DMS114 treated with DMSO at 0.1 percent for 48 hours (cell line): Measurements from ENCODE around the gene ARHGEF17.

Experiments used
- DNase-seq: peaks from one replicate; lab custom pipeline; 2025; ENCODE audit not compliant: unreplicated experiment; lab: John Stamatoyannopoulos, UW

Gene ARHGEF17

DNA sequence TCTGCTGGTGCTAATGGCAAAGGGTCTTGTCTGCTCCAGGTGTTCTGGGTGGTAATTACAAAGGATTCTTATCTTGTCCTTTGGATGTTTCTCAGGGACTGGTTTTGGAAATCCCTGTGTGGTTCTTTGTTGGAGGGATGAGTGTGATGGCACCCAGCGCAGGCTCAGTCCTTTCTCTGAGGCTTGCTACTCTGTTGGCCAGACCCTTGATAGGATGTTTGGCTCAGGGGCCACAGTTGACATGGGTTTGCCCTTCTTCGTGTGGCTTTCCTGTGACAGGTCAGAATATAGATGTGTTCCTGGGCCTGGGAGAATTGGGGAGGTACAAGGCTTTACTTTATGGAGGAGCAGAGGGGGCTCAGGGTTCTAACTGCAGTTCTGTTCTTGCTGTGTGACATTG is 4.0 kb downstream of the ARHGEF17 start:
- DNase-seq = no peak

DNA sequence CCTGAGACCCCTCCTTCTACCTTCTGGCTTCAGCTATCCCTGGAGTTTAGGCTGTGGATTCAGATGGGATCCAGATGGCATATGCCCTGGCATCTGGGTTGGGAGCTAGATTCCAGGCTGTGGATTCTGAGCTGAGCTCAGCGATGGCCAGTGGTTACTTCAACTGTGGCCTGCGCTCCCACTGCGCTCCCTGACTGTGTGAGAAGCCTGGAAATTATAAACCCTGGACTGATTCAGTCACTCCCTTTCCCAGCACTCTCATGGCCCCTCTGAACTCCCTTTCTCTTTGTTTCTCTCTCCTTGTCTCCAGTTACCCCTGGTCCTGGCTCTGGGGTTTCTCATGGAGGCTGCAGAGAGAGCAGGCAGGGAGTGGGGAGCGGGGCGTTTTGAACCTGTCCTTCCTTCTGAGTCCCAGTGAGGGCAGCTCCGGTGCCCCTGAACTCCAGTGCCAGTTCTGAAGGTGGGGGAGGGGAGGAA is 4.8 kb downstream of the ARHGEF17 start:
- DNase-seq = no peak

DNA sequence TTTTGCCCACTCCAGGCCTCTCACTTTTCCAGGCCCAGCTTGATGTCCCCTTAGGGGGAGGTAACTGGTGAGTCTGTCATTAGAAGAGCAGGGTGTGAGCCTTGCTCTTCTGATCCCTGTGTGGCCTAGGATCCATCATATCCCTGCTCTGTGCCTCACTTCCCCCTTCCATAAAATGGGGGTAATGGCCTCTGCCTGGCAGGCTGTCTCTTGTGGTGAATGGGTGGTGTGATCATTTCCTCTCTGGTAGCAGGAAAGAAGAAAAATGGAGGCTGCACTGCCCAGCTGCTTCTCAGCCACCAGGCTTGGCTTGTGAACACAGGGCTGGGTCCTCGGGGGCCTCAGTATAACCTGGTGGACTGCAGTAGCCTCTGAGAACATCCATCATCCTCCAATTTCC is 5.6 kb downstream of the ARHGEF17 start:
- no peak for DNase-seq

DNA sequence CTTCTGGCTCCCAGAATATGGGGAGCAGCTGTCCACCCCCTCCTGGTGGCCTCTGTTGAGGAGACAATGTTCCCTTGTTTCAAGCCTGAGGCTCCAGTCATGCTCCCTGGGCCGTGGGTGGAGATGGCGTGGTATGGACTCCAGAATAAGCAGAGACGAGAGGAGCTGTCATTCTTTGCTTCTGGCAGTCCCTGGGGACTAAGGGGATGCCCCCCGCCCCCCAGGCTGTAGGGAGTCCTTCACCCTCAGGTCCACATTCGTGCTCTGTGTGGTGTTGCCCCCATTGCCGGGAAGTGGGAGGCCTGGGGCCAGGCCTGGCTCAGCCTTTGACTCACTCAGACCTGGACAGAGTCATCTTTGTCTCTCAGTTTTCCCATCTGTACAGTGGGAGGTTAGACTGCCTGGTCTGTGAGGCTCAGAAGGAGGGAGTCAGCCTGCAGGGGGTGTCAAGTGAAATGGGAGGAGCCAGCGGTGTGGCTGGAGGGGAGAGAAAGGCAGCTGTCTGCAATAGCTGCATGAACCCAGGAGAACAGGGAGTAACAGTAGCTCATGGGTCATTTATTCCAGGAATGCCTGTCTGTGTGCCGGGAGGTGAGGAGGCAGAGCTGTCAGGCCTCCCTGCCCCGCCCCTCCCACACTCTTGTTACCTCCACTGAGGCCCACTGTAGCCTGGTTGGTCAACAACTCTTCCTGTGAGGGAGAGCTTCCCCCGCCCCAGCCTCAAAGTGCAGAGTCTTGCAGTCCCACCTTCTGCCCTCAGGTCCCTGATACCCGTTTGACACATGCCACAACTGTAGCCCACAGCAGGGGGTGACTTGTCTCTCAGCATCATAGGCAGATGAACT is 6.3 kb downstream of the ARHGEF17 start:
- DNase-seq = no peak

DNA sequence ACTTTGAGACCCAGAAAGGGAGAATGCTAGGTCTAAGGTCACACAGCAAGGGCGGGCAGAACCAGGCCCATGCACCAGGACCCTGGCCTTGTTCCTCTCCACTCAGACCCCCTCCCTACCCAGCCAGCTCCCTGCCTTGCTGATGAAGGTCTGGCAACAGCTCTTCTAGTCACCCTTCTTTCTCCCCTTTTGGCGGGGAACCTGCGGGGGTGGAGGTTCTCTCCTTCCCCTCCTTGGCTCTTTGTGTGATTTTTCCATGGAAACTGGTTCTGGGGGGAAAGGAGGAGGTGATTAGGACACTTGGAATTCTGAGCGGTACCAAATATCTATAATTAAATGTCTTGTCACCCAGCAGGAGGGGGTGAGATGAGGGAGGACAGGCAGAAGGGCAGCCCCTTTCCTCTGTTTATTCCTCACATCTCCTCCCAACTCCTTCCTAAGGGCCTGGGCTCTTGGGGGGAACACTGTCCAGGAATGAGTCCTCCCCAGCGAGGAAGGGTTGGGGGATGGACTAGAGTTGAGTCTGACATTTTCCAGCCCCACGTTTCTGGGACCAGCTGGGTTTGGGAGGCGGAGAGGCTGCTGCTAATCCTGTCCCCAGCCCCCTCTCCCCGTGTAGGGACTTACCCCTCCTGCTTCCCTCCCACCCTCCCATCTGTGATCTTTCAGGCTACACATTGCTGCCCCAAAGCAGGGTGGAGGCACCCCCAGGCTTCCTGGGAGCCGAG is 7.4 kb downstream of the ARHGEF17 start:
- DNase-seq = no peak

DNA sequence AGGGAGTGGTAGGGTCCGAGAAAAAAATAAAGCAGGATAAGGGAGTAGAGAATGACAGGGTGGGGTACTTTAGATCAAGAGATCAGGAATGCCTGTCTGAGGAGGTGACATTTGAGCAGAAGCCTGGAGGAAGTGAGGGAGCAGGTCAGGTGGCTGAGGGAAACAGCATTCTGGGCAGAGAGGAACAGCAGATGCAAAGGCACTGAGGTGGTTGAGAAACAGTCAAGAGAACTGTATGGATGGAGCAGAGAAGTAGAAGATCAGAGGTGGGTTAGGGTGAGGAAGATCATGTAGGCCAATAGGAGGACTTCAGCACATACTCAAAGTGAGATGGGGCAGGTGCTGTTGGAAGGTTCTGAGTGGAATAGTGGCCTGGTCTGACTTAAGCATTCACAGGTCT is 8.3 kb downstream of the ARHGEF17 start:
- DNase-seq = no peak

DNA sequence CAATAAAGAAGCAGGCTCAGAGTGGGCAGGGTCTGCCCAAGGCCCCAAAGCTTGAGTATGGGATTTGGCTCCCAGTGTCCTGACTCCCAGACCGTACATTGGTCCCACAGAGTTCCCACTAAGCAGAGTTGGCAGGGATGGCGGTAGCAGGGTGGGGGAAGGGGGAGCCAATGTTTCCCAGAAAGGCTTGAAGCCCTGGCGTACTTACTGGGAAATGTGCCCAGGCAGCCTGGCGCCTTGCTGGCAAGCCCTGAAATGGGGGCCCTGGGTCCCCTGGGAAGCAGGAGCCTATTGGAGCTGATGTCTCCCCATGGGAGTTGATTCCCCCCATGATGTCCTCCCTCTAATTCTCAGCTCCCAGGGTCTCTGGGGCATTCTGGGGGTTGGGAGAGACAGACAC is 9.3 kb downstream of the ARHGEF17 start:
- no peak for DNase-seq

DNA sequence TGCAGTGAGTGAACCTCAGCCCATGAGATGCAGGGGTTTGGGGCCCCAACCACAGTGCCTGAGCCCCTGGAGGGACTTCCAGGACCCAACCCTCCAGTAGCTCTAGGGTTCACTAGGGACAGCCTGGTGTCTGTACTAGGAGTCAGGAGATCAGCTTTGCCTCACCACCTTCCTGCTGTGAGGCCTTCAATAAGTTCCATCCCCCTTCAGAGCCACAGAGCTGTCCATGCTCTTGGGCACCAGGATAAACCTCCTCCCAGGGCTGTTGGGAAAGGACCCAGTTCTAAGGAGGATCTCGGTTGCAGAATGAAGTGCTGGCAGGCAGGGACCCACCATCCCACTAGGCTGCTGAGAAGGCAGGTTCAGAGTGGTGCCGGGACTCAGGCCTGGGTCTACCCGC is 9.7 kb downstream of the ARHGEF17 start:
- DNase-seq = no peak

DNA sequence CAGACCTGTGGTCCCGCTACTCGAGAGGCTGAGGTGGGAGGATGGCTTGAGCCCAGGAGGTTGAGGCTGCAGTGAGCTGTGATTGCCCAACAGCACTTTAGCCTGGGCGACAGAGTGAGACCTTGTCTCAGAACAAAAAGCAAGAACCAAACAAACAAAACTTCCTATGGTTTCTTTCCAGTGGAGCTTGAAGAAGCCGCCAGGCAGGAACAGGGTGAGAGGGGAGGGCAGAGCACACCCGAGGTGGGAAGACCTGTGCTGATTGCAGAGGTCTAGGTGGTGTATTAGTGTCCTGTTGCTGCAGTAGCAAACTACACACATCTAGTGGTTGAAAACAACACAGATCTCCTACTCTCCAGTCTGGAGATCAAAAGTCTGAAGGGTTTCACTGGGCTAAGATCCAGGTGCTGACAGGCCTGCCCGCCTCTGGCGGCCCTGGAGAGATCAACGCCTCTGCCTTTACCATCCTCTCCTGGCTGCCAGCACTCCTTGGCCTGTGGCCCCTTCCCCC is 10.5 kb downstream of the ARHGEF17 start:
- DNase-seq = no peak

DNA sequence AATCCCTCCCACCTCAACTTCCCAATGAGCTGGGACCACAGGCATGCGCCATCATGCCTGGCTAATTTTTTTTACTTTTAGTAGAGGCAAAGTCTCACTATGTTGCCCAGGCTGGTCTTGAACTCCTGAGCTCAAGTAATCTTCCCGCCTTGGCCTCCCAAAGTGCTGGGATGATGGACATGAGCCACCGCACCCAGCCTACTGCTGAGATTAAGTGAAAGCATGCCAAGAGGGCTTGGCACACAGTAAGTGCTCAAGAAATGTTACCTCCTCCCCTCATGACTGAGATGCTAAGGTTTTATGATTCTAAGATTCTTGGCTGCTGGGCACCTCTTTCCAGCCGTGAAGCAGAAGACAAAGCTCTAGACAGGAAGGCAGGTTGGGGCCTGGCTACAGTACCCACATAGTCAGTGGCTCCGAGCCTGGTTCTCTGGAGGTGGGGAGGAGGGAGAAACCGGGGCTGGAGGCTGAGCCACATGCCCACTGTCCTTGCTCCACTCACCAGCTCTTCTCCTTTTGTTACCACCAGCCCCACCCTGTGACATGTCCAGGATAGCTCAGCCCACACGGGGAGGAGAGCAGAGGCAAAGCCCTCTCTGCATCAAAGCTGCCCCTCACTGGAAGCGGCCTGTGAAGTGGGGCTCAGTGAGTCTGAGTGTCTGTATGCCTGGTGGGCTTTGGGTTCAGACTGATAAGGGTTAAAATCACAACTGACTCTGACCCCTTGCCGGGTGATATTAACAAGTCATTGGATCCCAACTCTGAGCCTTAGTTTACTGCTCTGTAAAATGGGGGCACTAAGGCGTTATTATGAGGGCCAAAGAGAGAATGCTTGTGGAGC is 12.9 kb downstream of the ARHGEF17 start:
- no peak for DNase-seq

DNA sequence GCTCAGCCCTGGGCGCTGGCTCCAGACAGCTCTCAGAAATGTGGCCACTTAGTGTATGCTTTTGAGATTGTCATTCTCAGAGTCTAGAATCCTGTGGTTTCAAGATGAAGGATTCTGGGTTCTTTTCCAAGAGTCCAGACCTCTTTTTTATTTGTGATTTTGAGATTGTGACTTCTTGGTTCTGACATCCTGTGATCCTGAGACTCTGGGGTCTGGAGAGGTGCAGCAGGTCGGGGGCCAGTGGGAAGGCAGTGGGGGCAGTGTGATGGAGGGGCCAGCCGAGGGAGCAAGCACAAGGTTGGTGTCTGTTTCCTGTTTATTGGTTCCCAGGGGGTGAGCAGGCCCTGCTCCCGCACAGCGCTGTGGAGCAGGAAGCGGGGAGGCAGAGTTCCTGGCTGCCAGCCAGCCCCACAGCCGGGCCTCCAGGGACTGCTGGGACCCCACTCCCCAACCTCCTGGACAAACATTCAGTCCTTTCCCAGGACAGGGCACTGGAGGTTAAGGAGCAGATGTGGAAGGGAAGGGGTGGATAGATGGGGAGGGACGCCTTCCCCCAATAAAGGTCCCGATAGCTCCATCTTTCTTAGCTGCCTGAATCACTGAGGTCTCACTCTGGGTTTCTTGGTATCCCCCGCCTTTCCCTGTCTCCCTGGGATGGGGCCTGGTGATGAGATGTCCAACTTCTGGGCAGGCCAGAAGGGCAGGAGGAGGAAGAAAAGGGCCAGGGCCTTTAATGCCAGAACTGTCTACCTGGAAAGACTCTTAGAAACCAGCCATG is 13.7 kb downstream of the ARHGEF17 start:
- no peak for DNase-seq

DNA sequence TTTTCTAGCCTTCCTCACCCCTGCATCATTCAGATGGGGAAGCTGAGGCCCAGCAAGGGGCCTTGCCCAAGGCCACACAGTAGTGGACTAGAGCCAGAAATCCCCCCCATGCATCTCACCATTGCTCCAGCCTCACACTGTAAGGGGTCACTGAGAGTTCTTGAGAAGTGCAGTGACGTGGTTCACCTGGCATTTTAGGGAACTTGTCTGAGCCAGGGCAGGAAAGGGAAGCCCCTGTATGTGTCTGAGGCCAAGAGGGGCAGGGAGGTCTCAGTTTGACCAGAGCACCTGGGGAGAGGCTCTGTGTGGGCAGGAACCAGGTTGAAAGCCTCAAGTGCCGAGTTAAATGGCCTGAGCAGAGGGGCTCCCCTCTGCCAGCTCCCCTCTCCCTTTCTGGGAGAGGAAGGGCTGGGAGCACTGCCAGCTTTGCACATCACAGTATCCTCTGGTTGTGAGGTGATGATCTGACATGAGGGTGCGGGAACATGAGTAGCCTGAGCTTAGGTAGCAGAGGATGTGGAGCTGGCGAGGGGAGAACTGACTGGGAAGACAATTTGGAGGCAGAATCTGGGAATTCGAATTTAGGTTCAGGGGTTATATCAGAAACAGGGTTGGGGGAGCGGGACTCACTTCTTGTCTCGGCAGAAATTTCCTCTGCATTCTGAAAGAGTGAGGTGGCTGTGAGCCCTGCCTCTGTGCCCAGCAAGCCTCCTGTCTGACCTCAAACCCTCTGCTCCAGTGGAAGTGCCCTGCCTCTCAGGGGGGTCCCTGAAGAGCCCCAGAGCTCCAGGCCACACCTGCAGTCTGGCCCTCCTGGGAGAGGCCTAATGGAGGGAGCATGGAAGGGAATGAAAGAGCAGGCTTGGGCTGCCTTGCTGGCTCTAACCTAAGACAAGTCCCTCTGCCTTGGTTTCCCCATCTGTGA is 14.6 kb downstream of the ARHGEF17 start:
- no peak for DNase-seq

DNA sequence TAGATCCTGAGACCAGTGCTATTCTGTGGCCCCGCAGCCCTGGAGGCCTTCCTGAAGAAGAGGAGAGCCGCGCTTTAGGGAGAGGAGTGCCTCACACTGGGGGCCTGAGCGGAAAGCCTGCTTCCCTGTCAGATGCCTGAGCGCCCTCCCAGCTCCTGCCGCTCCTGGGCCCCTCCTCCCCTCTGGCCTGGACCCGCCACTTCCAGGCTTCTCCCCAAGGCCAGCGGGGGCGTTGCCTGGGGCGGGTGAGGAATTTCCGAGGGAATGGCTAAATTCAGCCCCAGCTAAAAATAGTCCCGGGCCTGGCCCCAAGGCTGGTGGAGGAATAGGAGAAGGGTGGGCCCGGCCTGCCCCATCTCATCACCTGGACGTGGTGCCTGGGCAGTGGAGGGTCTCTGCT is 15.4 kb downstream of the ARHGEF17 start:
- no peak for DNase-seq

DNA sequence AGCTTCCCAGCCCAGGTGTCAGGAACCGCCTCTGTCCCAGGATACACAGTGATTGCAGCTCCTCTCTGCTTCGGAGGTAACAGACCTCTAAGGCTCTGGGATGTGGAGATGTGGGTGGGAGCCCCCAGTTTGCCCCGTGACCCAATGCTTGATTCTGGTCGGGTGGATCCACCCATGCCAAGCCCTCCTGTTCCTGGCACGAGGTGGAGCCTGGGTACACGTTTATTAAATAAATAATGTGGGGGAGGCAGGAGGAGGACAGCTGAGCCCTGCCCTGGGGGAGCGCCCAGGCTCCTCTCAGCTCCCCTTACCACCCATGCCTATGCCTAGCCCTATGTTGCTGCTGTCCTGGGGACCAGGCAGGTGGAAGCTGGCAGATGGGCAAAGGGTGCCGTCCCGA is 16.0 kb downstream of the ARHGEF17 start:
- DNase-seq = no peak

DNA sequence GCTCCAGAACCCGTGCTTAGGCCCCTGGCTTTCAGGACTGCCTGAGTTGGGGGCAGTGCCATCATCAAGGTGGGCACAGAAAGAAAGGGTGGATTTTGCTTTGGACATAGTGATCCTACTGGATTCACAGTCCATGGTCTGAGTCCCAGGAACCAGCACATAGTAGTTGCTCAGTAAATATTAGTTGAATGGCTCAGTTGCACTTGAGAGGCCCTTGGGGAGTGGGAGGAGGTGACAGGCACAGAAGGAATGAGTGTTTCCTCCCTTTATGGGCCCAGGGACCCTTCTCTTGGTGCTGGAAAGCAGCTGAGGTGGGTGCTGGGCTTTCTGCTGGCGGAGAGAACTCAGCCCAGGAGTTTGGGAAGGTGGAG is 16.6 kb downstream of the ARHGEF17 start:
- DNase-seq = no peak

DNA sequence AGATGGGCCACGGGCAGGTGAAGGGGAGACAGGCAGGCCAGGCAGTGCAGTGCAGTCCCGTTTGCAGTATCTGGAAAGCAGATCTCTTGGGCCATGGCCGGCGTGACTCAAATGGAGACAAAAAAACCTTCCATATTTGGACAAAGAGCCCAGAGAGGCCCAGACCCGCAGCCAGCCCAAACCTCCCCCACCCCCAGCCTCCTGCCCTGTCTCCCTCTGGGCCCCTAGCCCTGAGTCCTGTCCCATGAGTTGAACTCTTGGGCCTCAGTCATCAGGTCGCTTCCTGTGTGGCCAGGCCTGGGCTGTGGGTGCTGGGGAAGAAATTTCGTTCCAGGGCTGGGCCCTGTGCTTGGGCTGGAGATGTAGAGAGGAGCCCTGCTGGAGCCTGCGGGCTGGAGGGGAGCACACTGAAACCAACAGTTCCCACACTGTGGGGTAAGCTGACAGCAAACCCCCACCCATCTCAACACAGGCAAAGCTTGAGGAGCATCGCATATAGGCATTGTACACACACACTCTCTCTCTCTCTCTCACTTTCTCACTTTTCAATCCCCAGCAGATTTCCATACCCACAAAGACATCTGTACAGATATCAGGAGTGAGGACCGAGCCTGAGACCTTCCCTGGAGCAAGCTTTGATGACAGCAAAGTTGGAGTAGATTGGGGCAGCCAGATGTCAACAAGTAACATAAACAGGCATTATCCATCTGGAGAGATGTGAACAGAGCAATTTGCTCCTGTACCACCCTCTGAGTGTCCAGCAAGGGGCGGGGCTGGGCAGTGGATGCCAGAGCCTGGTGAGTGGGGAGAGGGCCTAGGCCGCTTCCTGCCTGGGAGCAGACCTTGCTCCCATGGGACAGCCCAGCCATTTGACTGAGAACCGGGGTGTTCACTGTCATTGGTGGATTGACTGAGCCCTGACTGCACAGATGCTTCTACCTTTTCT is 17.2 kb downstream of the ARHGEF17 start:
- DNase-seq = no peak

DNA sequence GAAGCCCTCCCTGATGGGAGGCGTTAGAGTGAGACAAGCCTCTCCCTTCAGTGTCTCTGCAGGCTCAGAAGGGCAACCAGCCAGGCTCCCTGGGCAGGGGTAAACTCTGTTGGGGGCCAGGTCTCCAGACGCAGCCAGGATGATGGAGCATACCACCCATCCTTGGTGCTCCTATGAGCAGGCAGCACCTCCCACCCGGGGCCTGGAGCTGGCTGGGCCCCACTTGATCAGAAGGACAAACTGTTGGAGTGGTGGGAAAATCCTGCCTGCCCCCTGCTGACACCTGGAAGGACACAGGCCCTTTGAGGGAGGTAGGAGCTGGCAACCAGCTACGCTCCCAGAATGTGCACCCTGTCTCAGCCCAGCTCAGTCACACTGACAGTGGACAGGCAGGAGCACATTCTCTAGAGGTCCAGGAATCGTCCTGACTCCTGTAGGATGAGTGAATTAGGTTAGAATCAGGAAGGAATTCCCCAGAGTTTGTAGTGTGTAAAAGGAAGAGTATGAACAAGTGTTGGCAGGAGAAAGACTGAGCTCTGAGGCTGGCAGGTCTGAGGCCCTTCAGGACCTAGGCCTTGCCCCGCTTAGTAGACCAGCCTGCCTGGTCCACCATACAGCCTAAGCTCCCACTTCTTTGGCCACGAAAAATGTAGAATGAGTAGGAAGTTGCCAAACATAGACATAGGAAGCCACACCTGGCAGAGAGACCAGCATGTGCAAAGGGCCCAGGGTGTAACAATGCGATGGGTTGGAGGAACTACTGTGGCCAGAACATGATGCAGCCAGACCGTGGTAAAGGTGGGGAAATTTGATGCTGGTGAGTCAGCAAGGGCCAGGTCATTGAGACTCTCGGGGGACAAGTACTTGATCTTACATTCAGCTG is 19.1 kb downstream of the ARHGEF17 start:
- DNase-seq = no peak
